K562 (cell line): Measurements from ENCODE around the gene NAA10. TPM values are rescaled to one million over a fixed set of nuclear protein-coding genes. Genes with fewer than 3 reads are reported as not detected.

Source experiments
- ATAC-seq: fragments of 200-7000 bp; cut with Tn5 transposase; 3 replicates; pipeline ENCODE4 v1.9.1; 2020; ENCODE audit warnings: moderate library complexity
- BruUV-seq: library from RNA; stranded (reverse); fragments of 400-500 nt; replicated peaks from 2 replicates; lab custom pipeline; 2021; lab: Mats Ljungman, UMichigan
- CTCF ChIA-PET: fragments of 300-600 bp; formaldehyde crosslinking; extraction: SDS; loops from one replicate; lab custom pipeline; 2021; ENCODE audit warnings: low intra/inter-chr PET ratio; lab: Yijun Ruan, JAX
- POLR2A ChIA-PET: fragments of 300-600, 350-650 bp; sonication (Branson Sonifier 250); formaldehyde crosslinking; extraction: SDS; loops from one replicate; lab custom pipeline; 2021; ENCODE audit warnings: antibody characterized with exemption, inconsistent platforms; lab: Yijun Ruan, JAX
- DNase-seq, 4 experiments: peaks; one replicate each; pipeline versions ENCODE4 v3.0.0 to v3.0.0-alpha.2; 2011 to 2018; ENCODE audit warnings: low spot score in 3 of 4, mixed read lengths in 3 of 4; ENCODE audit errors: extremely low read depth in 1 of 4
- FAIRE-seq: peaks from 2 replicates; lab custom pipeline; 2011; peaks lifted over from hg19 to GRCh38; lab: Jason Lieb, UNC
- H2AFZ ChIP-seq: 2 replicates; pipeline ENCODE4 v1.6.0; 2011; ENCODE audit warnings: low read depth, low read length, control low read depth, inconsistent platforms
- H3K27ac ChIP-seq: fragments of 200-600 bp; 3 replicates; pipeline ENCODE4 v1.8.0; 2011; ENCODE audit warnings: low read depth, mild to moderate bottlenecking, control low read depth, inconsistent platforms, low read length, moderate library complexity, mixed read lengths; ENCODE audit errors: extremely low read depth
- H3K27me3 ChIP-seq, 2 experiments: fragments of 300-600 bp in 1 of 2; 2 replicates in 1 of 2; 3 replicates in 1 of 2; pipeline versions ENCODE4 v1.6.0 to v1.8.0; 2011; ENCODE audit warnings: inconsistent platforms in 2 of 2, low read length in 2 of 2, mild to moderate bottlenecking in 1 of 2, mixed read lengths in 1 of 2, moderate library complexity in 1 of 2; ENCODE audit not compliant: control insufficient read depth in 2 of 2, insufficient read depth in 2 of 2
- H3K36me3 ChIP-seq: fragments of 300-600 bp; 3 replicates; pipeline ENCODE4 v1.8.0; 2011; ENCODE audit warnings: mild to moderate bottlenecking, low read length, inconsistent platforms; ENCODE audit not compliant: control insufficient read depth, insufficient read depth
- H3K4me1 ChIP-seq, 2 experiments: fragments of 200-600 bp in 1 of 2; replicated peaks in 1 of 2; 2 replicates in 1 of 2; 3 replicates in 1 of 2; pipeline versions ENCODE4 v1.5.1 to v1.8.0; 2011; ENCODE audit warnings: inconsistent platforms in 2 of 2, low read length in 2 of 2, mild to moderate bottlenecking in 1 of 2, mixed read lengths in 1 of 2, moderate library complexity in 1 of 2; ENCODE audit not compliant: control insufficient read depth in 2 of 2, insufficient read depth in 2 of 2
- H3K4me2 ChIP-seq: 2 replicates; pipeline ENCODE4 v1.6.1; 2011; ENCODE audit warnings: low read length, control low read depth, inconsistent platforms, mixed read lengths; ENCODE audit not compliant: insufficient read depth
- H3K4me3 ChIP-seq: fragments of 200-600 bp; sonication (generic), shearing (Covaris generic); 2 replicates; pipeline ENCODE4 v1.5.1; 2016; ENCODE audit warnings: control low read depth, inconsistent platforms
- H3K79me2 ChIP-seq: fragments of 200-600 bp; 3 replicates; pipeline ENCODE4 v1.8.0; 2011; ENCODE audit warnings: low read length, inconsistent platforms; ENCODE audit not compliant: control insufficient read depth, insufficient read depth
- H3K9ac ChIP-seq, 2 experiments: 2 replicates each; pipeline versions ENCODE4 v1.6.0 to v1.6.1; 2011; ENCODE audit warnings: low read depth in 2 of 2, low read length in 2 of 2, control low read depth in 1 of 2, inconsistent platforms in 1 of 2, mild to moderate bottlenecking in 1 of 2, mixed read lengths in 1 of 2; ENCODE audit not compliant: insufficient read depth in 1 of 2
- H3K9me1 ChIP-seq: one replicate; pipeline ENCODE4 v1.6.0; 2011; ENCODE audit warnings: inconsistent platforms, mild to moderate bottlenecking, low read length, moderate library complexity; ENCODE audit not compliant: control insufficient read depth, insufficient read depth
- H3K9me3 ChIP-seq: replicated peaks from 2 replicates; pipeline ENCODE4 v1.5.1; 2011; ENCODE audit warnings: low read depth, low read length, inconsistent platforms; ENCODE audit not compliant: control insufficient read depth, insufficient read depth
- H4K20me1 ChIP-seq: replicated peaks from 2 replicates; pipeline ENCODE4 v1.6.1; 2011; ENCODE audit warnings: low read length, inconsistent platforms, mixed read lengths; ENCODE audit not compliant: control insufficient read depth, insufficient read depth
- BRCA1 ChIP-seq, 2 experiments: fragments of 450-650 bp in 1 of 2; sonication (generic) in 1 of 2; formaldehyde crosslinking in 1 of 2; IDR thresholded peaks; 2 replicates each; pipeline versions ENCODE4 v1.5.0 to v1.6.1; 2017 to 2020; ENCODE audit warnings: mild to moderate bottlenecking in 1 of 2, missing genetic modification reagents in 1 of 2
- EWSR1 ChIP-seq: fragments of 450-650 bp; IDR thresholded peaks from 2 replicates; pipeline ENCODE4 v1.6.1; 2018; ENCODE audit warnings: borderline replicate concordance, mild to moderate bottlenecking, low read depth, moderate library complexity; ENCODE audit not compliant: partially characterized antibody
- SAFB2 ChIP-seq: fragments of 200-400 bp; formaldehyde crosslinking; IDR thresholded peaks from 2 replicates; pipeline ENCODE4 v1.6.1; 2018; ENCODE audit warnings: borderline replicate concordance, low read length, low read depth, moderate library complexity; ENCODE audit not compliant: severe bottlenecking
- SP2 ChIP-seq: IDR thresholded peaks from 2 replicates; pipeline ENCODE4 v1.6.1; 2011; ENCODE audit warnings: mild to moderate bottlenecking, low read depth, low read length, moderate library complexity; ENCODE audit not compliant: poor library complexity, severe bottlenecking; ENCODE audit errors: extremely low read depth
- SPI1 ChIP-seq: IDR thresholded peaks from 2 replicates; pipeline ENCODE4 v1.6.1; 2011; ENCODE audit warnings: low read depth, low read length, control low read depth, borderline replicate concordance
- SRSF3 ChIP-seq: fragments of 200-400 bp; formaldehyde crosslinking; IDR thresholded peaks from 2 replicates; pipeline ENCODE4 v1.6.1; 2016; ENCODE audit warnings: mild to moderate bottlenecking, low read length, moderate library complexity; ENCODE audit not compliant: insufficient read depth
- STAT5B ChIP-seq: fragments of 250-450 bp; sonication (Bioruptor Pico); IDR thresholded peaks from 2 replicates; pipeline ENCODE4 v1.8.0; 2021; ENCODE audit warnings: mild to moderate bottlenecking, inconsistent platforms
- TCFL5 ChIP-seq: fragments of 250-450 bp; sonication (Bioruptor Pico); conservative IDR thresholded peaks from 2 replicates; pipeline ENCODE4 v1.6.1; 2021; ENCODE audit warnings: mild to moderate bottlenecking, moderate library complexity, matching md5 sums
- ZNF717 ChIP-seq: fragments of 250-450 bp; sonication (Bioruptor Pico); IDR thresholded peaks from 2 replicates; pipeline ENCODE4 v1.5.0; 2021
- ZNF766 ChIP-seq: fragments of 200-800 bp; sonication (Bioruptor generic); conservative IDR thresholded peaks from 2 replicates; pipeline ENCODE4 v1.6.1; 2016; ENCODE audit warnings: missing genetic modification characterization, missing compliant biosample characterization
- whole genome bisulfite sequencing: fragments of 100-300 bp; shearing (Covaris generic); methylation state at CpG from one replicate; pipeline ENCODE4 v1.1.6; 2016; ENCODE audit warnings: low coverage, mixed read lengths; ENCODE audit not compliant: insufficient coverage; ENCODE audit errors: missing lambda C conversion rate; 5-methylcytosine and 5-hydroxymethylcytosine counted together
- in situ Hi-C: fragments of 300-500 bp; cut with MboI; formaldehyde crosslinking; loops from 4 replicates; pipeline ENCODE4 v1.15.0; 2018; ENCODE audit warnings: inconsistent platforms, mixed read lengths
- intact Hi-C: fragments of 100-400 bp; cut with micrococcal nuclease; formaldehyde crosslinking; loops from 2 replicates; pipeline ENCODE4 v1.14.2; 2022
- polyA plus RNA-seq, 8 experiments: library from polyadenylated mRNA; depleted of rRNA in 4 of 8; stranded (reverse) in 5 of 8; unstranded in 3 of 8; fragments of >200 nt; fragmentation: Nextera tagmentation in 2 of 8; fragmentation: Illumina TruSeq in 1 of 8; extraction: Ambion mirVana in 2 of 8; extraction: Trizol in 1 of 8; gene quantifications; 2 replicates each; pipeline versions ENCODE4 v1.2.1 to v1.2.3, GENCODE V29; 2011 to 2014; ENCODE audit warnings: inconsistent platforms in 1 of 8, missing spikeins in 1 of 8
- total RNA-seq, 7 experiments: library from RNA; depleted of rRNA in 6 of 7; stranded (reverse); fragments of >200 nt in 6 of 7; fragmentation: Illumina TruSeq in 2 of 7; extraction: Trizol in 2 of 7; gene quantifications; 2 replicates each; pipeline versions ENCODE4 v1.2.1 to v1.2.3, GENCODE V29; 2011 to 2021; ENCODE audit warnings: low replicate concordance in 1 of 7
- TF ChIP-seq, protein P1 (sequence below), 3 experiments: IDR thresholded peaks in 2 of 3; conservative IDR thresholded peaks in 1 of 3; 2 replicates each; pipeline ENCODE4 v1.5.1; 2011 to 2012; ENCODE audit warnings: low read length in 3 of 3, mild to moderate bottlenecking in 3 of 3, control low read depth in 2 of 3, improper control_type of control experiment in 1 of 3, inconsistent platforms in 1 of 3, low read depth in 1 of 3, mixed read lengths in 1 of 3, moderate library complexity in 1 of 3; ENCODE audit not compliant: insufficient read depth in 2 of 3
- TF ChIP-seq, protein P2 (sequence below): fragments of 200-800 bp; sonication (Bioruptor generic); IDR thresholded peaks from 2 replicates; pipeline ENCODE4 v1.6.1; 2016; ENCODE audit warnings: missing genetic modification characterization, missing compliant biosample characterization
- TF ChIP-seq, protein P3 (sequence below): IDR thresholded peaks from 2 replicates; pipeline ENCODE4 v1.6.1; 2016; ENCODE audit warnings: missing genetic modification characterization, missing compliant biosample characterization

NAA10 gene
- total and polyA plus RNA-seq, 9 of the 15 experiments (the other 6 are each of a cell fraction or from before 2014, with no cell fraction given), result 11.1 to 250 (median 134) TPM

DNA sequence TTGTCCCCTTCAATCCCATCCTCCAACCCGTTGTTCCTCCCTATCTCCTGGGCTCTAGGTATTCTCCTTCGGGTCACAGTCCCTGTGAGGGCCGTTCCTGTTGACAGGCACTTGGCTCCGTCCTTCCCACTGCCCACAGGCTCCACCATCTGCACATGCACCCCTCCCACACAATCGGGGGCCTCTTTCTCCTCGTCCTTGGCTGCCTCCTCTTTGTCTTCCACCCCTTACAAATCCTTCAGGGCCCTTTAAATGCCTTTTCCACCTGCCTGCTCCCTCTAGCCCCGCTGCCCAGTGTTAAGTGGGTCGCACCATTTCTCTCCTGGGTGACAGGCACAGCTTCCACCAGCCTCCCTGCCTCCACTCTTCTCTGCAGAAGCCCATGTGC lies 33.1 kb downstream of the NAA10 start:
- DNase-seq (no peak), FAIRE-seq (no peak), ATAC-seq (no peak)
- in situ Hi-C loops, result no loop called here
- no peak overlapping the region for H3K4me3 ChIP-seq
- no peaks in the 10 kb centered on the region for H4K20me1 ChIP-seq
- H3K9me1 ChIP-seq, result no peaks in the 10 kb centered on the region
- ChIA-PET POLR2A (no interaction called here), CTCF (no interaction called here)
- no peak overlapping the region for H3K4me2 ChIP-seq
- no peak overlapping the region for H3K27ac ChIP-seq
- H3K9ac ChIP-seq, result no peak overlapping the region
- BruUV-seq, result no TSS peak
- H3K79me2 ChIP-seq, result no peaks in the 10 kb centered on the region
- intact Hi-C loops, result no loop called here
- peaks cover 24 to 61% of the 10 kb centered on the region in 2 experiments for H3K4me1 ChIP-seq
- no peaks in the 10 kb centered on the region for H3K36me3 ChIP-seq
- peaks cover 0 to under 1% of the 10 kb centered on the region in 2 experiments; a peak in 1 of 5 replicates for H3K27me3 ChIP-seq
- no peaks in the 10 kb centered on the region for H3K9me3 ChIP-seq
- 11% methylated on average over 5 of the region's 8 CpGs for WGBS
- H2AFZ ChIP-seq, result no peak overlapping the region
- TF ChIP-seq STAT5B (CRISPR knock-in tag) (no peak), ZNF766 (CRISPR knock-in tag) (no peak), TCFL5 (CRISPR knock-in tag) (no peak), SPI1 (no peak), ZNF717 (CRISPR knock-in tag) (no peak), BRCA1 (IDR thresholded peaks at IDR 0.05) (no peak), BRCA1 (CRISPR knock-in tag; IDR thresholded peaks at IDR 0.05) (no peak), SP2 (no peak), SRSF3 (no peak), SAFB2 (no peak), EWSR1 (no peak)
- TF ChIP-seq, protein P1, sequence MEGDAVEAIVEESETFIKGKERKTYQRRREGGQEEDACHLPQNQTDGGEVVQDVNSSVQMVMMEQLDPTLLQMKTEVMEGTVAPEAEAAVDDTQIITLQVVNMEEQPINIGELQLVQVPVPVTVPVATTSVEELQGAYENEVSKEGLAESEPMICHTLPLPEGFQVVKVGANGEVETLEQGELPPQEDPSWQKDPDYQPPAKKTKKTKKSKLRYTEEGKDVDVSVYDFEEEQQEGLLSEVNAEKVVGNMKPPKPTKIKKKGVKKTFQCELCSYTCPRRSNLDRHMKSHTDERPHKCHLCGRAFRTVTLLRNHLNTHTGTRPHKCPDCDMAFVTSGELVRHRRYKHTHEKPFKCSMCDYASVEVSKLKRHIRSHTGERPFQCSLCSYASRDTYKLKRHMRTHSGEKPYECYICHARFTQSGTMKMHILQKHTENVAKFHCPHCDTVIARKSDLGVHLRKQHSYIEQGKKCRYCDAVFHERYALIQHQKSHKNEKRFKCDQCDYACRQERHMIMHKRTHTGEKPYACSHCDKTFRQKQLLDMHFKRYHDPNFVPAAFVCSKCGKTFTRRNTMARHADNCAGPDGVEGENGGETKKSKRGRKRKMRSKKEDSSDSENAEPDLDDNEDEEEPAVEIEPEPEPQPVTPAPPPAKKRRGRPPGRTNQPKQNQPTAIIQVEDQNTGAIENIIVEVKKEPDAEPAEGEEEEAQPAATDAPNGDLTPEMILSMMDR (IDR thresholded peaks at IDR 0.05 in 2 of 3, conservative IDR thresholded peaks at IDR 0.05 in 1 of 3; ENCODE audit: insufficient read depth in 2 of 3, low read depth in 1 of 3, low read length in 3 of 3), result no peak
- TF ChIP-seq, protein P2, sequence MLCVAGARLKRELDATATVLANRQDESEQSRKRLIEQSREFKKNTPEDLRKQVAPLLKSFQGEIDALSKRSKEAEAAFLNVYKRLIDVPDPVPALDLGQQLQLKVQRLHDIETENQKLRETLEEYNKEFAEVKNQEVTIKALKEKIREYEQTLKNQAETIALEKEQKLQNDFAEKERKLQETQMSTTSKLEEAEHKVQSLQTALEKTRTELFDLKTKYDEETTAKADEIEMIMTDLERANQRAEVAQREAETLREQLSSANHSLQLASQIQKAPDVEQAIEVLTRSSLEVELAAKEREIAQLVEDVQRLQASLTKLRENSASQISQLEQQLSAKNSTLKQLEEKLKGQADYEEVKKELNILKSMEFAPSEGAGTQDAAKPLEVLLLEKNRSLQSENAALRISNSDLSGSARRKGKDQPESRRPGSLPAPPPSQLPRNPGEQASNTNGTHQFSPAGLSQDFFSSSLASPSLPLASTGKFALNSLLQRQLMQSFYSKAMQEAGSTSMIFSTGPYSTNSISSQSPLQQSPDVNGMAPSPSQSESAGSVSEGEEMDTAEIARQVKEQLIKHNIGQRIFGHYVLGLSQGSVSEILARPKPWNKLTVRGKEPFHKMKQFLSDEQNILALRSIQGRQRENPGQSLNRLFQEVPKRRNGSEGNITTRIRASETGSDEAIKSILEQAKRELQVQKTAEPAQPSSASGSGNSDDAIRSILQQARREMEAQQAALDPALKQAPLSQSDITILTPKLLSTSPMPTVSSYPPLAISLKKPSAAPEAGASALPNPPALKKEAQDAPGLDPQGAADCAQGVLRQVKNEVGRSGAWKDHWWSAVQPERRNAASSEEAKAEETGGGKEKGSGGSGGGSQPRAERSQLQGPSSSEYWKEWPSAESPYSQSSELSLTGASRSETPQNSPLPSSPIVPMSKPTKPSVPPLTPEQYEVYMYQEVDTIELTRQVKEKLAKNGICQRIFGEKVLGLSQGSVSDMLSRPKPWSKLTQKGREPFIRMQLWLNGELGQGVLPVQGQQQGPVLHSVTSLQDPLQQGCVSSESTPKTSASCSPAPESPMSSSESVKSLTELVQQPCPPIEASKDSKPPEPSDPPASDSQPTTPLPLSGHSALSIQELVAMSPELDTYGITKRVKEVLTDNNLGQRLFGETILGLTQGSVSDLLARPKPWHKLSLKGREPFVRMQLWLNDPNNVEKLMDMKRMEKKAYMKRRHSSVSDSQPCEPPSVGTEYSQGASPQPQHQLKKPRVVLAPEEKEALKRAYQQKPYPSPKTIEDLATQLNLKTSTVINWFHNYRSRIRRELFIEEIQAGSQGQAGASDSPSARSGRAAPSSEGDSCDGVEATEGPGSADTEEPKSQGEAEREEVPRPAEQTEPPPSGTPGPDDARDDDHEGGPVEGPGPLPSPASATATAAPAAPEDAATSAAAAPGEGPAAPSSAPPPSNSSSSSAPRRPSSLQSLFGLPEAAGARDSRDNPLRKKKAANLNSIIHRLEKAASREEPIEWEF (CRISPR knock-in tag), result no peak
- TF ChIP-seq, protein P3, sequence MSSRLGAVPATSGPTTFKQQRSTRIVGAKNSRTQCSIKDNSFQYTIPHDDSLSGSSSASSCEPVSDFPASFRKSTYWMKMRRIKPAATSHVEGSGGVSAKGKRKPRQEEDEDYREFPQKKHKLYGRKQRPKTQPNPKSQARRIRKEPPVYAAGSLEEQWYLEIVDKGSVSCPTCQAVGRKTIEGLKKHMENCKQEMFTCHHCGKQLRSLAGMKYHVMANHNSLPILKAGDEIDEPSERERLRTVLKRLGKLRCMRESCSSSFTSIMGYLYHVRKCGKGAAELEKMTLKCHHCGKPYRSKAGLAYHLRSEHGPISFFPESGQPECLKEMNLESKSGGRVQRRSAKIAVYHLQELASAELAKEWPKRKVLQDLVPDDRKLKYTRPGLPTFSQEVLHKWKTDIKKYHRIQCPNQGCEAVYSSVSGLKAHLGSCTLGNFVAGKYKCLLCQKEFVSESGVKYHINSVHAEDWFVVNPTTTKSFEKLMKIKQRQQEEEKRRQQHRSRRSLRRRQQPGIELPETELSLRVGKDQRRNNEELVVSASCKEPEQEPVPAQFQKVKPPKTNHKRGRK (tag), result no peak
